ENCODE results near the gene TRIM33. TPM values are rescaled to one million over a fixed set of nuclear protein-coding genes. Genes with fewer than 3 reads are reported as not detected.

The TRIM33 gene
- total RNA-seq: 10 to 100 TPM; 28.6 to 38.1 (median 35.5) TPM
- long read RNA-seq, donor 1, full-length matches to known transcripts: 23 of 45 reads
- long read RNA-seq, donor 1, partial matches to known transcripts: 14 of 45 reads
- long read RNA-seq, donor 1, other reads (novel, unspliced or antisense): 8 of 45 reads
- long read RNA-seq, donor 2, partial matches to known transcripts: 2 of 3 reads
- long read RNA-seq, donor 2, other reads (novel, unspliced or antisense): 0 of 3 reads

GRCh38 chr1:114511032-114511785 lies at the start of gene TRIM33:
TSS of gene TRIM33 (minus strand) at chr1:114511203. CDS start at chr1:114511076, 127 bp downstream.
- Histone ChIP-seq H3K4me1 (ENCODE audit: low read depth) (peaks cover 25% of the 10 kb centered on the region), H3K9me3 (no peaks in the 10 kb centered on the region), H3K4me3 (peak within 1 kb of the TSS; percentile 99), H3K36me3 (ENCODE audit: low read depth) (no peaks in the 10 kb centered on the region)
- intact Hi-C loops (cut with DNase I, micrococcal nuclease): no loop called here
- ATAC-seq: peak; percentile 93
- TF ChIP-seq CTCF (IDR thresholded peaks at IDR 0.05): no peak
- DNase-seq: peak; percentile 94 to 95 (median 94)

GRCh38 chr1:114559356-114559755 lies 48.4 kb upstream of the TRIM33 start:
- Histone ChIP-seq H3K4me3 (no peak overlapping the region), H3K4me1 (ENCODE audit: low read depth) (no peaks in the 10 kb centered on the region), H3K36me3 (ENCODE audit: low read depth) (no peaks in the 10 kb centered on the region), H3K9me3 (no peaks in the 10 kb centered on the region)
- TF ChIP-seq CTCF (IDR thresholded peaks at IDR 0.05): no peak
- intact Hi-C loops (cut with DNase I, micrococcal nuclease): no loop called here
- no peak for ATAC-seq
- no peak for DNase-seq

- Histone ChIP-seq H3K9me3 (no peaks in the 10 kb centered on the region), H3K4me3 (no peak overlapping the region), H3K4me1 (ENCODE audit: low read depth) (no peaks in the 10 kb centered on the region), H3K36me3 (ENCODE audit: low read depth) (no peaks in the 10 kb centered on the region)
- ATAC-seq (no peak), DNase-seq (no peak)
- intact Hi-C loops (cut with DNase I, micrococcal nuclease): no loop called here
- no peak for TF ChIP-seq CTCF (IDR thresholded peaks at IDR 0.05)
Observed at GRCh38 chr1:114558544-114558943, 47.5 kb upstream of the TRIM33 start.

- no peaks in the 10 kb centered on the region for H3K9me3 ChIP-seq
- H3K4me3 ChIP-seq: no peak overlapping the region
- no peaks in the 10 kb centered on the region for H3K4me1 ChIP-seq (ENCODE audit: low read depth)
- TF ChIP-seq CTCF (IDR thresholded peaks at IDR 0.05): no peak
- no peak for DNase-seq
- ATAC-seq: no peak
- no peaks in the 10 kb centered on the region for H3K36me3 ChIP-seq (ENCODE audit: low read depth)
- intact Hi-C loops (cut with DNase I, micrococcal nuclease): no loop called here
Observed at GRCh38 chr1:114554577-114554976, 43.6 kb upstream of the TRIM33 start.

- H3K9me3 ChIP-seq: no peaks in the 10 kb centered on the region
- no peaks in the 10 kb centered on the region for H3K36me3 ChIP-seq (ENCODE audit: low read depth)
- no peak for ATAC-seq
- no peak for DNase-seq
- H3K4me3 ChIP-seq: no peak overlapping the region
- no peak for TF ChIP-seq CTCF (IDR thresholded peaks at IDR 0.05)
- intact Hi-C loops (cut with DNase I, micrococcal nuclease): no loop called here
- H3K4me1 ChIP-seq (ENCODE audit: low read depth): no peaks in the 10 kb centered on the region
Observed at GRCh38 chr1:114552106-114552639, 41.2 kb upstream of the TRIM33 start.
